NT2/D1 (cell line): ENCODE results near the gene SYNDIG1.

ENCODE experiments used
- YY1 ChIP-seq: IDR thresholded peaks from 2 replicates; pipeline ENCODE4 v1.6.1; 2011; ENCODE audit not compliant: insufficient read length, insufficient read depth
- ZNF274 ChIP-seq: IDR thresholded peaks from 2 replicates; pipeline ENCODE4 v1.6.1; 2011; ENCODE audit warnings: mild to moderate bottlenecking, low read depth, low read length

DNA sequence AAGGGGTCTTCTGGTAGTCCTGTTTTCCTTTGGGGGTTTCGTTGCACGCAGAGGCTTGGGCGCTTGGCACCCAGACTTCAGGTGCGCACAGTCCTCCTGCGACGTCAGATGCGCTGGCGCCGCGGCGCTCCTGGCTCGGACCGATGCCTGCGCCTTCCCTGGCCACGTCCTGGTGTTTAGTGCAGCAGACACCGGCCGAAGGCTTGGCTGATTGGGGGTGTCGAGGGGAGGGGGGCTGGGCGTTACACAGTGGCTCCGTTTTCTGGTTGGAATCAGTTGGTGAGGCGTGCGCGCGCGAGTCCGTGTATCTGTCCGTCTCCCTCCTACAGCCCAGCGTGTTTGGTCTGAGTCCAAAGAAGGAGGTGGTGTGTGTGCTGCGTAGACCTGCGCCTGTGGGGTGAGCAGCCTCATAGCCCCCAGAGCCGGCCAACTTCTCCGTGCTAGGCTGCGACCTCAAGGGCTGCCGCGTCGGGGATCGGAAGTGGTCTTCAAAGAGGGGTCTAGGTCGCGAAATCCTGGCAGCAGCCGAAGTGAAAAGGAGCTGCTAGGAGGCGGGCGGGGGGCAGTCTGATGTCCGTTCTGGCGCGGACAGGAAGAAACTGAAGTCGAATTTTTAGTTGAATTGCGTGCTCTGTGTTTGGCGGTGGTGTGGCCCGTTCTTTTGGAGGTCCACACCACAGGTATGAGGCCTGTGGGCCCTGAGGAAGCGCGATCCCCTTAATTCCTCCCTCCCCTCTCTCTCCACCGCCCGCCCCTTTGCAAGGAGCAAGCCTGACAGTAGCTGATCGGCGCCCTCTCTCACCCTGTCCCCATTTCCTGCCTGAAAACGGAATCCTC is 1.5 kb downstream of the SYNDIG1 start:
- TF ChIP-seq ZNF274: no peak
- TF ChIP-seq YY1: no peak
